Effector memory CD4-positive, alpha-beta T cell (primary cell): ENCODE data around the gene SOAT1.
"Not testable (repeated sequence)": the region's sequence is repeated elsewhere in the genome, so short reads cannot be mapped to it uniquely, and the experiment has no call there.

Experiments
- DNase-seq, 3 donors: peaks; one replicate each; pipeline ENCODE4 v3.0.0-alpha.2; 2020
- H3K27ac ChIP-seq: 2 replicates; pipeline ENCODE4 v1.7.0; 2013; ENCODE audit warnings: mild to moderate bottlenecking, low read length, moderate library complexity; ENCODE audit not compliant: insufficient read depth, poor library complexity, severe bottlenecking
- H3K27me3 ChIP-seq: replicated peaks from 2 replicates; pipeline ENCODE4 v1.7.0; 2013; ENCODE audit warnings: mild to moderate bottlenecking, low read length; ENCODE audit not compliant: insufficient read depth, control insufficient read depth, poor library complexity, severe bottlenecking
- H3K36me3 ChIP-seq: 2 replicates; pipeline ENCODE4 v1.7.0; 2013; ENCODE audit warnings: mild to moderate bottlenecking, low read length, moderate library complexity; ENCODE audit not compliant: control insufficient read depth, insufficient read depth
- H3K4me1 ChIP-seq: 2 replicates; pipeline ENCODE4 v1.7.0; 2013; ENCODE audit warnings: low read length, mild to moderate bottlenecking; ENCODE audit not compliant: control insufficient read depth, insufficient read depth, poor library complexity, severe bottlenecking
- H3K4me3 ChIP-seq: 2 replicates; pipeline ENCODE4 v1.7.0; 2013; ENCODE audit warnings: low read length, low read depth, mild to moderate bottlenecking; ENCODE audit not compliant: insufficient read depth, poor library complexity, severe bottlenecking
- H3K9me3 ChIP-seq: 2 replicates; pipeline ENCODE4 v1.7.0; 2013; ENCODE audit warnings: mild to moderate bottlenecking, low read length, moderate library complexity; ENCODE audit not compliant: control insufficient read depth

The SOAT1 gene

GRCh38 chr1:179340918-179341317 is 47.3 kb downstream of the SOAT1 start:
- Histone ChIP-seq H3K27me3 (no peaks in the 10 kb centered on the region), H3K27ac (no peak overlapping the region), H3K36me3 (peaks cover 65% of the 10 kb centered on the region), H3K4me3 (no peak overlapping the region), H3K4me1 (no peaks in the 10 kb centered on the region), H3K9me3 (no peaks in the 10 kb centered on the region)
- no peak for DNase-seq

GRCh38 chr1:179341943-179342547 is 48.4 kb downstream of the SOAT1 start:
- no peak for DNase-seq
- no peaks in the 10 kb centered on the region for H3K9me3 ChIP-seq
- no peaks in the 10 kb centered on the region for H3K27me3 ChIP-seq
- no peak overlapping the region for H3K27ac ChIP-seq
- H3K36me3 ChIP-seq = peaks cover 68% of the 10 kb centered on the region
- H3K4me1 ChIP-seq = no peaks in the 10 kb centered on the region
- no peak overlapping the region for H3K4me3 ChIP-seq

- Histone ChIP-seq H3K36me3 (peaks cover 64% of the 10 kb centered on the region), H3K4me1 (no peaks in the 10 kb centered on the region), H3K9me3 (no peaks in the 10 kb centered on the region), H3K4me3 (no peak overlapping the region), H3K27me3 (no peaks in the 10 kb centered on the region), H3K27ac (no peak overlapping the region)
- DNase-seq = no peak
These were observed 49.3 kb downstream of the SOAT1 start for GRCh38 chr1:179342740-179343404.

- Histone ChIP-seq H3K36me3 (peaks cover 65% of the 10 kb centered on the region), H3K4me1 (no peaks in the 10 kb centered on the region), H3K9me3 (no peaks in the 10 kb centered on the region), H3K27ac (no peak overlapping the region), H3K27me3 (no peaks in the 10 kb centered on the region), H3K4me3 (no peak overlapping the region)
- no peak for DNase-seq
These were observed 57.7 kb downstream of the SOAT1 start for GRCh38 chr1:179351281-179351680.

- Histone ChIP-seq H3K9me3 (no peaks in the 10 kb centered on the region), H3K36me3 (peaks cover 59% of the 10 kb centered on the region), H3K27ac (no peak overlapping the region), H3K4me1 (no peaks in the 10 kb centered on the region), H3K4me3 (no peak overlapping the region), H3K27me3 (no peaks in the 10 kb centered on the region)
- no peak for DNase-seq
These were observed 58.6 kb downstream of the SOAT1 start for GRCh38 chr1:179352236-179352635.

GRCh38 chr1:179353546-179353945 is 59.9 kb downstream of the SOAT1 start:
- no peak overlapping the region for H3K27ac ChIP-seq
- peaks cover 49% of the 10 kb centered on the region for H3K36me3 ChIP-seq
- DNase-seq = no peak
- no peak overlapping the region for H3K4me3 ChIP-seq
- no peaks in the 10 kb centered on the region for H3K27me3 ChIP-seq
- H3K4me1 ChIP-seq = no peaks in the 10 kb centered on the region
- no peaks in the 10 kb centered on the region for H3K9me3 ChIP-seq

GRCh38 chr1:179361631-179362030 is 68.0 kb downstream of the SOAT1 start:
- H3K27ac ChIP-seq, H3K4me3 ChIP-seq, H3K9me3 ChIP-seq, H3K27me3 ChIP-seq, H3K4me1 ChIP-seq, DNase-seq, H3K36me3 ChIP-seq: not testable (repeated sequence)

GRCh38 chr1:179365342-179366092 is 71.9 kb downstream of the SOAT1 start, which contains the start of gene AXDND1:
AXDND1 (plus strand) TSS chr1:179365971; CDS start chr1:179366510, 539 bp downstream.
- Histone ChIP-seq H3K9me3 (no peaks in the 10 kb centered on the region), H3K4me1 (no peaks in the 10 kb centered on the region), H3K4me3 (peak within 1 kb of the TSS; percentile 61), H3K36me3 (no peaks in the 10 kb centered on the region), H3K27me3 (no peaks in the 10 kb centered on the region), H3K27ac (peak within 1 kb of the TSS; percentile 96)
- peak; percentile 75 to 86 (median 83) for DNase-seq

- Histone ChIP-seq H3K27me3 (no peaks in the 10 kb centered on the region), H3K4me3 (peak overlapping the region; percentile 61), H3K4me1 (no peaks in the 10 kb centered on the region), H3K9me3 (no peaks in the 10 kb centered on the region), H3K27ac (peak overlapping the region; percentile 96), H3K36me3 (no peaks in the 10 kb centered on the region)
- DNase-seq = no peak
These were observed 72.7 kb downstream of the SOAT1 start for GRCh38 chr1:179366093-179366800.
